Gastroesophageal sphincter (tissue), 4 donors: ENCODE data around the gene ABLIM2. TPM values are rescaled to one million over a fixed set of nuclear protein-coding genes. Genes with fewer than 3 reads are reported as not detected.

Source experiments
- ATAC-seq: fragments of 150-250 bp; one replicate; pipeline ENCODE4 v1.9.1; 2016; ENCODE audit warnings: mild to moderate bottlenecking, moderate library complexity
- H3K27ac ChIP-seq, 4 donors: fragments of 200-600 bp; sonication (generic) in 3 of 4; 1 replicate in 3 of 4; 2 replicates in 1 of 4; pipeline ENCODE4 v1.5.1; 2016 to 2019
- H3K27me3 ChIP-seq: fragments of 200-600 bp; sonication (generic); one replicate; pipeline ENCODE4 v1.5.1; 2019
- H3K36me3 ChIP-seq, 2 donors: fragments of 200-600 bp; sonication (generic); one replicate each; pipeline ENCODE4 v1.5.1; 2019; ENCODE audit warnings: control low read depth in 1 of 2
- H3K4me1 ChIP-seq, 3 donors: fragments of 200-600 bp; sonication (generic); 1 replicate in 2 of 3; 2 replicates in 1 of 3; pipeline ENCODE4 v1.5.1; 2016 to 2019; ENCODE audit warnings: control low read depth in 2 of 3
- H3K4me3 ChIP-seq, 2 donors: fragments of 200-600 bp; sonication (generic); one replicate each; pipeline ENCODE4 v1.5.1; 2019; ENCODE audit warnings: mild to moderate bottlenecking in 1 of 2, moderate library complexity in 1 of 2
- H3K9me3 ChIP-seq, 3 donors: fragments of 200-600 bp; sonication (generic); one replicate each; pipeline ENCODE4 v1.5.1; 2017 to 2019; ENCODE audit warnings: control low read depth in 2 of 3
- EP300 ChIP-seq: sonication (generic); formaldehyde crosslinking; IDR thresholded peaks from one replicate; pipeline ENCODE4 v1.6.1; 2017; ENCODE audit warnings: antibody characterized with exemption, mild to moderate bottlenecking
- POLR2A ChIP-seq, 2 donors: fragments of 450-650 bp; IDR thresholded peaks; one replicate each; pipeline ENCODE4 v1.6.1; 2017; ENCODE audit warnings: antibody characterized with exemption in 2 of 2, mild to moderate bottlenecking in 2 of 2, moderate library complexity in 1 of 2
- POLR2AphosphoS5 ChIP-seq: sonication (generic); formaldehyde crosslinking; IDR thresholded peaks from one replicate; pipeline ENCODE4 v1.6.1; 2017; ENCODE audit warnings: antibody characterized with exemption
- WGBS, 2 donors: methylation state at CpG; one replicate each; pipeline ENCODE4 v1.1.5; 2018; ENCODE audit warnings: low coverage in 1 of 2; 5-methylcytosine and 5-hydroxymethylcytosine counted together
- total RNA-seq, 4 donors: library from RNA; depleted of rRNA; stranded (reverse); fragments of >200 nt; gene quantifications; one replicate each; pipeline ENCODE4 v1.1.0, GENCODE V29; 2016
- TF ChIP-seq, protein P1 (sequence below), 4 experiments: fragments of 200-600 bp in 2 of 4; fragments of 450-650 bp in 2 of 4; sonication (generic) in 1 of 4; IDR thresholded peaks; one replicate each; pipeline ENCODE4 v1.5.1; 2017 to 2019; ENCODE audit warnings: antibody characterized with exemption in 4 of 4, mild to moderate bottlenecking in 2 of 4, moderate library complexity in 2 of 4

Gene ABLIM2
- total RNA-seq, 4 donors from 2014 or later: 5.0 to 13.5 (median 8.0) TPM

DNA sequence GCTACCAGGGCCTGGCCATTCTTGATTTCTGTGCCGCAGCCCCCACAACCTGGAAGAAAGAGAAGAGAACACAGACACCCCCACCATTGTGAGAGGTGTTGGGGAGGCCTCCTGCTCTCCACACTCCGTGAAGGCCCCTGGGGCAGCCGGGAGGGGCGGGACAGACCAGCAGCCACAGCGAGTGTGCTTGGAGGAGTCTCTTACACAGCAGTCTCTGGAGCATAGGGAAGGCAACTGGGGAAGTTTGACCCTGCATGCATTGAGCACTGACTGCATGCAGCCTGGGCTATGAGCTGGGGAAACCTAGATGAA is 77.9 kb downstream of the ABLIM2 start:
- no peak for TF ChIP-seq POLR2A (IDR thresholded peaks at IDR 0.05)
- TF ChIP-seq, protein P1, sequence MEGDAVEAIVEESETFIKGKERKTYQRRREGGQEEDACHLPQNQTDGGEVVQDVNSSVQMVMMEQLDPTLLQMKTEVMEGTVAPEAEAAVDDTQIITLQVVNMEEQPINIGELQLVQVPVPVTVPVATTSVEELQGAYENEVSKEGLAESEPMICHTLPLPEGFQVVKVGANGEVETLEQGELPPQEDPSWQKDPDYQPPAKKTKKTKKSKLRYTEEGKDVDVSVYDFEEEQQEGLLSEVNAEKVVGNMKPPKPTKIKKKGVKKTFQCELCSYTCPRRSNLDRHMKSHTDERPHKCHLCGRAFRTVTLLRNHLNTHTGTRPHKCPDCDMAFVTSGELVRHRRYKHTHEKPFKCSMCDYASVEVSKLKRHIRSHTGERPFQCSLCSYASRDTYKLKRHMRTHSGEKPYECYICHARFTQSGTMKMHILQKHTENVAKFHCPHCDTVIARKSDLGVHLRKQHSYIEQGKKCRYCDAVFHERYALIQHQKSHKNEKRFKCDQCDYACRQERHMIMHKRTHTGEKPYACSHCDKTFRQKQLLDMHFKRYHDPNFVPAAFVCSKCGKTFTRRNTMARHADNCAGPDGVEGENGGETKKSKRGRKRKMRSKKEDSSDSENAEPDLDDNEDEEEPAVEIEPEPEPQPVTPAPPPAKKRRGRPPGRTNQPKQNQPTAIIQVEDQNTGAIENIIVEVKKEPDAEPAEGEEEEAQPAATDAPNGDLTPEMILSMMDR (IDR thresholded peaks at IDR 0.05): no peak
- TF ChIP-seq EP300: no peak
- no peak for TF ChIP-seq POLR2AphosphoS5

DNA sequence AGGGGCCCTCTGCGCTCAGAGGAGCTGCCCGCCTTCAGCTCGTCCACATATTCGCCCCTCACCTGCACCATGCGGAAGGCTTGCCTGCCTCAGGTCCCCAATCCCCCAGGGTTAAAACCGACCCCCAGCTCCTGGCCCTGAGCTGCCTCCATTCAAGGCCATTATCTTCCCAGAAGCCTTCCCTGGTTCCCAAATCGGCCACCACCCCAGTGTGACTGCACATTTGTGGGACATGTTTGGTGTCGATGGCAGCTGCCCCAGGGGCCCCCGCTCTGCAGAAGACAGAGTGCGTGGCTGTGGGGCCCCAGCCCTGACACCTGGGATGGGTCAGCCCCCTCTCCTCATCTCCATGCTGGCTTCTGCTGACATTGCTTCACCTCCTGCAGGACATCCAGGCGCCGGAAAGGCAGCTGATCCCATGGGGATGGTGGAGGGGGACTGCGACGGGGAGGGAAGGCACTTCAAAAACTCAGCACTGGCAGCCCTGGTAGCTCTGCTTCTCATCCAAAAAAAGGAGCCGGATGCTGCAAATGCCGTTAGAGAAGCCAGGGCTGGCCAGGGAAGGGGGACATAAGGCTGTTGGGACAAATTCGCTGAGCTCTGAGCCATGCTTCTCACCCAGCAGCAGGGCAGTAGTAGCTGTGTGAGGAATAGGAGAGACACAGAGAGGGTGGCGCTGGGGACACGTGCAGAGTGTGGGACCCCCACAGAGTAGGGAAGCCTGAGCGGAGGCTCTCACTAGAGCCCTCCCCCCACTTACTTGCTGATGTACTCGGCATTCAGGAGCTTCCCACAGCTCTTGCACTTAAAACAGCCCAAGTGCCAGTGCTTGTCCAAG is 78.5 kb downstream of the ABLIM2 start:
- Histone ChIP-seq H3K9me3 (no peaks in the 10 kb centered on the region), H3K36me3 (peaks cover 0 to 27% of the 10 kb centered on the region in 2 donors), H3K4me1 (no peaks in the 10 kb centered on the region), H3K27me3 (no peaks in the 10 kb centered on the region), H3K27ac (no peak overlapping the region), H3K4me3 (no peak overlapping the region)
- TF ChIP-seq POLR2AphosphoS5 (no peak), EP300 (no peak), POLR2A (IDR thresholded peaks at IDR 0.05) (no peak)
- TF ChIP-seq, protein P1 (IDR thresholded peaks at IDR 0.05): no peak
- 20 to 74% methylated on average over 1 to 9 of the region's 21 CpGs for WGBS, 2 donors
- ATAC-seq: no peak

More for the DNA sequence above, 77.9 kb downstream of the ABLIM2 start:
- Histone ChIP-seq H3K9me3 (no peaks in the 10 kb centered on the region), H3K4me1 (no peaks in the 10 kb centered on the region), H3K36me3 (peaks cover 0 to 27% of the 10 kb centered on the region in 2 donors), H3K4me3 (no peak overlapping the region), H3K27ac (no peak overlapping the region), H3K27me3 (no peaks in the 10 kb centered on the region)
- ATAC-seq: no peak
- no CpG with 5 or more reads among the region's 5 CpGs for WGBS, 2 donors

DNA sequence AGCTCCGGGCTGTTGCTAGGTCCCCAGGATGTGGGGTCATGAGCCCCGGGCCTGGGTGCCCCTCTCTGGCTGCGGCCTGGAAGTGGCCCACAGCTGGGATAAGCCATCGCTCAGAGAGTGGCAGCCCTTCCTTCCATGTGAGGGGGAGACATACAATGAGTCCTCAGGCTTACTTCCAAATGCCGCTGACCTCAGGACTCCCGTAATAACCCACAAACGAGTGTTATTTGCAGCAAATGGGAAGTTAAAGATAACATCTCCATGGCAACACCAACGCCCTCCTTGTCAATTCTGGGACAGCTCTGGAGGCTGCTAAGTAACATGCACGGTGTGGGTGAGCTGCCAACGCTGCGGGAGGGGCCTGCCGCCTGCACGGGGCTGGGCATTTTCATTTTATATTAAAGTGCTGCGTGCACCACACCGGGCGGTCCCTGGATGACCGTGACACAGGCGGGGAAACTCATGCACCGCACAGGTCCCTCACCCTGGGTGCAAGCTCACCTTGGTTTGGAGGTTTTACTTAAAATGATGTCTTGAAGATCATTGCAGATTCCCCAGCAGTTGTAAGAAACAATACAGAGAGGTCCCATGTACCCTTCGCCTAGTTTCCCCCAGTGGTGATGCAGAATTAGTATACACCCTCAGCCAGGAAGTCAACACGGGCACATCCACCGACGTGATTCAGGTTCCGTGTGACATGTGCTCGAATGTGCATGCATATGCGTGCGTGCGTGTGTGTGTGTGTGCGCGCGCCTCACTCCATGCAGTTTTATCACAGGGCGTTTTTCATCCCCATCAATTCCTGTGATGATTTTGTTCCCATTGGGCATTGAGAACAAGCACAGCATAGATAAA is 79.4 kb downstream of the ABLIM2 start:
- Histone ChIP-seq H3K9me3 (no peaks in the 10 kb centered on the region), H3K4me3 (no peak overlapping the region), H3K36me3 (peaks cover 0 to 27% of the 10 kb centered on the region in 2 donors), H3K27me3 (no peaks in the 10 kb centered on the region), H3K4me1 (no peaks in the 10 kb centered on the region), H3K27ac (no peak overlapping the region)
- TF ChIP-seq POLR2A (IDR thresholded peaks at IDR 0.05) (no peak), EP300 (no peak), POLR2AphosphoS5 (no peak)
- TF ChIP-seq, protein P1 (IDR thresholded peaks at IDR 0.05): no peak
- 66 to 88% methylated on average over 2 to 14 of the region's 32 CpGs for WGBS, 2 donors
- peak; percentile 24 for ATAC-seq

DNA sequence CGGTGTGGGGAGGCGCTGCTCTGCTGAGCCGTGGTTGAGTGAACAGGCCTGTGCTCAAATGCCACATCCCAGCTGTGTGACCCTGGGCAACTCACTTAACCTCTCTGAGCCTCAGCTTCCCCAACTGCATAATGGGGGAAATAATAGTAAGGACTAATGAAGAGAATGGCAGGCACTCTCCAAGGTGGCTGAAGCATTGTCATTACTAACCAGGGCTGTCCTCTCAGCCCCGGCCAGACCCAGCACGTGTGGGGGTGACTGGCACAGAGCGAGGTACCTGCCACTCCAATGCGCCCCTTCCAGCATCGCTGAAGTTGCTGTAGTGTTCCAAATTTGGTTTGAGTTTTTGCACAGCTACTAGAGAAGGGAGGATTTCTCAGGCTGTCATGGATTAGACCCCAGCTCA is 80.0 kb downstream of the ABLIM2 start:
- Histone ChIP-seq H3K36me3 (peaks cover 0 to 27% of the 10 kb centered on the region in 2 donors), H3K9me3 (no peaks in the 10 kb centered on the region), H3K4me1 (no peaks in the 10 kb centered on the region), H3K27me3 (no peaks in the 10 kb centered on the region), H3K4me3 (no peak overlapping the region), H3K27ac (no peak overlapping the region)
- ATAC-seq: no peak
- WGBS, 2 donors: 87% methylated on average over 3 of the region's 8 CpGs; no CpG with 5 or more reads in 1 of the 2 donors
- TF ChIP-seq, protein P1 (IDR thresholded peaks at IDR 0.05): no peak
- TF ChIP-seq POLR2AphosphoS5: no peak
